ENCODE results near the gene RAB8B.

DNA sequence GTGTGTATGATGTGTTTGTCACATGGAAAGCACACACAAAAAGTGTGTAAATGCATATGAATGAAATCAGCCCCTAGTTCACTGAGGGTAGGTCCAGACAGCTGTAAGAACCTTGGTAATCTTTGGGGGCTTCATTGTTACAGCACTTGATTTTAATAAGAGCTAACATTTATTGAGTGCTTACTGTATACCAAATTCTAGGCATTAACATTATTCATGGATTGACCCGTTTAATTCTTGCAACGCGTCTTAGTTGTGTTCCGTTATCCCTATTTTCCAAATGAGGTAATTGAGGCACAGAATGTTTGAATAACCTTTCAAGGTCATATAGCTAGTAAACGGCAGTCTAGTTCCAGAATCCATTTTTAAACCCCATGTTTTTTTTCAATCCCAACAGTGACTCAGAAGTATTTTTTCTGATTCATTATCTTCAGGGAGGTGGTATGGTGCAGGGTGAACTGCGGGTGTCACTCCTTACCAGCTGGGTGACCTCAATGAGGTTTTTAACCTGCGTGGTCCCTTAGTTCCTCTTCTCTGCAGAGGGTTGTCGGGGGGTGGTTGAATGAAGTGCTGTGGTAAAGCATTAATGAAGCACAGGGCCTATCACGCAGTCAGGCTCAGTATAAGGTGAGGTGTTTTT, 14.2 kb downstream of the RAB8B start:
- TF ChIP-seq EZH2 (IDR thresholded peaks at IDR 0.05; ENCODE audit: borderline replicate concordance) (no peak), CTCF (IDR thresholded peaks at IDR 0.05; ENCODE audit: poor library complexity) (no peak)
